Panc1 (cell line): ENCODE results near the gene RTN4IP1.

Experiments
- CTCF ChIP-seq: fragments of 450-650 bp; IDR thresholded peaks from 2 replicates; pipeline ENCODE4 v1.5.1; 2017; ENCODE audit warnings: mild to moderate bottlenecking
- POLR2AphosphoS5 ChIP-seq: IDR thresholded peaks from 2 replicates; pipeline ENCODE4 v1.6.1; 2012; ENCODE audit warnings: mild to moderate bottlenecking, low read depth, low read length, moderate library complexity

- no peak for TF ChIP-seq POLR2AphosphoS5
- TF ChIP-seq CTCF = no peak
Observed at GRCh38 chr6:106634565-106634964, 5.3 kb upstream of the RTN4IP1 start.
